ENCODE results near the gene NNMT. TPM values are rescaled to one million over a fixed set of nuclear protein-coding genes. Genes with fewer than 3 reads are reported as not detected.

NNMT gene
- total RNA-seq, 1 donor from 2014 or later: 0.82 TPM

- Mint-ChIP-seq H3K4me3 (no peak overlapping the region), H3K4me1 (no peaks in the 10 kb centered on the region), H3K27ac (ENCODE audit: unreplicated experiment) (no peak overlapping the region), H3K27me3 (ENCODE audit: low read depth) (peaks cover 16% of the 10 kb centered on the region), H3K36me3 (ENCODE audit: low read depth) (no peaks in the 10 kb centered on the region), H3K9me3 (no peaks in the 10 kb centered on the region)
- no peak for DNase-seq (ENCODE audit: low read depth, low spot score)
- TF ChIP-seq CTCF (conservative IDR thresholded peaks at IDR 0.05): no peak
Observed at GRCh38 chr11:114343020-114343419, 46.8 kb downstream of the NNMT start.

DNA sequence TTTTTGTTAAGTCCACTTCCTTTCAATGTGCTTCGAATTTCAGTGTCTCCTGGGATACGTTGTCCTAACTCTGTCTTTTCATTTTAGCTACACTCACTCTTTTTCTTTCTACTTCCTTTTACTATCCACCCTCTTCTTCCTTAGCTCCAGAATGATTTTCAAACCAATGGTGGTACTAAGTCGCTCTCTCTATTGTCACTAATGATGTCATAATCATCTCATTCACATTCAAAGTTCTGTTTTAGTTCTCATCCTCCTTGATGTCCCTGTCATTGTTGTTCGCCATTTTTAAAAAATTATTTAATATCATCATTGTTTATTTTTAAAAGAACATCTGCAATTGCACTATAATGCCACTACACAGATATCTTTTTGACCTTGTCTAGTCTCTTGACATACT, 47.3 kb downstream of the NNMT start:
- peaks cover 16% of the 10 kb centered on the region for H3K27me3 Mint-ChIP-seq (ENCODE audit: low read depth)
- no peak for TF ChIP-seq CTCF (conservative IDR thresholded peaks at IDR 0.05)
- no peaks in the 10 kb centered on the region for H3K36me3 Mint-ChIP-seq (ENCODE audit: low read depth)
- no peak for DNase-seq (ENCODE audit: low read depth, low spot score)
- no peak overlapping the region for H3K4me3 Mint-ChIP-seq
- no peaks in the 10 kb centered on the region for H3K4me1 Mint-ChIP-seq
- no peaks in the 10 kb centered on the region for H3K9me3 Mint-ChIP-seq
- no peak overlapping the region for H3K27ac Mint-ChIP-seq (ENCODE audit: unreplicated experiment)

GRCh38 chr11:114344494-114344893, 48.3 kb downstream of the NNMT start:
- Mint-ChIP-seq H3K36me3 (ENCODE audit: low read depth) (no peaks in the 10 kb centered on the region), H3K4me3 (no peak overlapping the region), H3K9me3 (no peaks in the 10 kb centered on the region), H3K27ac (ENCODE audit: unreplicated experiment) (no peak overlapping the region), H3K4me1 (no peaks in the 10 kb centered on the region), H3K27me3 (ENCODE audit: low read depth) (peaks cover 7% of the 10 kb centered on the region)
- DNase-seq (ENCODE audit: low read depth, low spot score): no peak
- no peak for TF ChIP-seq CTCF (conservative IDR thresholded peaks at IDR 0.05)

DNA sequence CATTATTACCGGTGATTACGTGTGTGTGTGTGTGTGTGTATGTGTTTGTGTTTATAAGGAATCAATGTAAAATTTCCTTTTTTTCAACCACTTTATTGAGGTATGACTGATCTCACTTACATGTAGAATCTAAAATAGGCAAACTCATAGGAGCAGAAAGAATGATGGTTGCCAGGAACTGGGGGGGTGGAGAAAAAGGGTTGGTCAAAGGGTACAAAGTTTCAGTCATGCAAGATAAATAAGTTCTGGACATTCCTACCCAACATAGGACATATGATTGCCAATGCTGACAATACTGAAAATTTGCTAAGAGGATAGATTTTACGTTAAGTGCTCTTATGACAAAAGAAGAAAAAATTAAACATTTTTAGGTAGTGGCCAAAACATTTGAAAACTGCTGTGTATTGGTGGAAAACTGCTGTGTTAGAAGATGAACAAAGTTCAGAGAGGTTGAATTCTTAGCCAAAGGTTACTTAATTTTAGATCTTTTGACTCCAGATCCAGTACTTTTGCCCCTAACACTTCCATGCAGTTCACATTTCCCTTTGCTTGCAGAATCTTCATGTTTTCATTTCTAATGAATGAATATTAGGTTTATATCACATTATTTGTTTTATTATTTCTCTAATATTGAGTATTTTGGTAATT, 49.5 kb downstream of the NNMT start:
- no peak for DNase-seq (ENCODE audit: low read depth, low spot score)
- H3K27ac Mint-ChIP-seq (ENCODE audit: unreplicated experiment): no peak overlapping the region
- no peaks in the 10 kb centered on the region for H3K36me3 Mint-ChIP-seq (ENCODE audit: low read depth)
- H3K4me1 Mint-ChIP-seq: no peaks in the 10 kb centered on the region
- H3K27me3 Mint-ChIP-seq (ENCODE audit: low read depth): peaks cover 3% of the 10 kb centered on the region
- no peak for TF ChIP-seq CTCF (conservative IDR thresholded peaks at IDR 0.05)
- no peak overlapping the region for H3K4me3 Mint-ChIP-seq
- H3K9me3 Mint-ChIP-seq: no peaks in the 10 kb centered on the region

DNA sequence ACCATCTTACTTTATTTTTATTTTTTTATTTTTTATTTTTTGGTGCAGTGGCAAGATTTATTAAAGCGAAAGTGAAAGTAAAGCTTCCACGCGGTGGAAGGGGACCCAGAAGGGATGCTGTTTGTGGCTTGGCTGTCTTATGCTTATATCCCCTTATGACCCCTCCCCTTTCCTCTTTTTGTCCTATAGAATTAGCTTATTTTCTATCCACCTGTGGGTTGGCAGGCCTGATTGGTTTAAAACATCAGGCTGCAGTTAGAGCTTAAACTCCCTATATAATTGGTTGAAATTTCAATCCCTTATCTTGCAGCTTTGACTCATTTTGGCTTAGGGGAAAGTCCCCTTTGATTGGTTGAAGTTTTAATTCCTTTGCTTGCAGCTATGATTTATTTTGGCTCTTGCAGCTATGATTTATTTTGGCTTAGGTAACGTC, 50.5 kb downstream of the NNMT start:
- no peaks in the 10 kb centered on the region for H3K4me1 Mint-ChIP-seq
- TF ChIP-seq CTCF (conservative IDR thresholded peaks at IDR 0.05): no peak
- no peak overlapping the region for H3K4me3 Mint-ChIP-seq
- no peak for DNase-seq (ENCODE audit: low read depth, low spot score)
- no peaks in the 10 kb centered on the region for H3K36me3 Mint-ChIP-seq (ENCODE audit: low read depth)
- no peaks in the 10 kb centered on the region for H3K9me3 Mint-ChIP-seq
- H3K27ac Mint-ChIP-seq (ENCODE audit: unreplicated experiment): no peak overlapping the region
- H3K27me3 Mint-ChIP-seq (ENCODE audit: low read depth): no peaks in the 10 kb centered on the region

All from neural crest cell (in vitro differentiated cells).